Measurements from ENCODE around the gene KRT31. TPM values are rescaled to one million over a fixed set of nuclear protein-coding genes. Genes with fewer than 3 reads are reported as not detected.
A peak's percentile ranks its signal among the peaks of the same experiment; 100 is the strongest.

Gene KRT31
- total RNA-seq, 1 donor from 2014 or later, result not detected

DNA sequence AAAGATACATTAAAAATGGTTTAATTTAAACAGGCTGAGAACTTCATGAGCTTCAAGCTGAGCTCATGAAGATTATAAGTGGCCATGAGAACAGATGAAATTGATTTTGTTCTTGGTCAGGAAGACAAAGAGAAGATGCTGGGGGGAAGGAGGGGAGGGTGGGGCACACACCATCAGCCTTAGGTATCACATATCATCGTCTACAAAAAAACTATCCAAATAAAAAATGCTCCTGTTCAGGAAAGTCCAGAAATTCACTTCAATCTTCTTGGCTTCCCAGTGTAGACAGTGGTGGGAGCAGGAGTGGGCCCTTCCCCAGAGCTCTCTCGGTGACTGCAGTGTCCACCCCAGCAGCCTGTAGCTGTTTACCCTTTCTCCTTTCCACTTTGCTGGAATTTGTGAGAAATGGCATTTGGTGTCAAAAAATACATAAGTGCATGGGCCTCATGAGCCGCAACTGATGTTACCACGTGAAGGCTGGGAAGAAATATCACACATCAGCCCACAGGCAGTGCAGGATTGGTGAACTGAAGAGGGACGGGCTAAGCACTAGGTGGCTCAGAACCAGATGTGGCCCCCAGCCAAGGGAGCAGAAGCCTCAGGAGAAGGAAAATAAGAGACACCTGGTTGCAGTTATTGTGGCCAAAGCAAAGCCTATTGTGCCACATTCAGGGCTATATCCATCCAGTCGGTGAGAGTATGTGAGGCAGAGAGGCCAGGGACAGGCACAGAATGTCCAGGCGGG lies 20.9 kb upstream of the KRT31 start:
- no peak overlapping the region for H2AFZ ChIP-seq (replicated peaks)
- H3K79me2 ChIP-seq (ENCODE audit: low read depth), result no peaks in the 10 kb centered on the region
- no peak overlapping the region for H3K27ac Mint-ChIP-seq
- no peaks in the 10 kb centered on the region for H3K36me3 Mint-ChIP-seq
- H3K9ac ChIP-seq, result no peak overlapping the region
- H3K9me3 ChIP-seq (ENCODE audit: low read depth), result no peaks in the 10 kb centered on the region
- H3K27ac ChIP-seq, result no peak overlapping the region
- no peak overlapping the region for H3K4me2 ChIP-seq
- no peak for DNase-seq (ENCODE audit: low spot score)
- H3F3A ChIP-seq (ENCODE audit: low read depth), result no peaks in the 10 kb centered on the region
- H3K27me3 Mint-ChIP-seq (ENCODE audit: insufficient read depth, low read depth), result peaks cover 2% of the 10 kb centered on the region
- H3K9me3 Mint-ChIP-seq, result no peaks in the 10 kb centered on the region
- no peaks in the 10 kb centered on the region for H3K36me3 ChIP-seq
- no peak for TF ChIP-seq EZH2phosphoT487 (IDR thresholded peaks at IDR 0.05)
- no peak for TF ChIP-seq EZH2 (IDR thresholded peaks at IDR 0.05)
- TF ChIP-seq, protein P1, sequence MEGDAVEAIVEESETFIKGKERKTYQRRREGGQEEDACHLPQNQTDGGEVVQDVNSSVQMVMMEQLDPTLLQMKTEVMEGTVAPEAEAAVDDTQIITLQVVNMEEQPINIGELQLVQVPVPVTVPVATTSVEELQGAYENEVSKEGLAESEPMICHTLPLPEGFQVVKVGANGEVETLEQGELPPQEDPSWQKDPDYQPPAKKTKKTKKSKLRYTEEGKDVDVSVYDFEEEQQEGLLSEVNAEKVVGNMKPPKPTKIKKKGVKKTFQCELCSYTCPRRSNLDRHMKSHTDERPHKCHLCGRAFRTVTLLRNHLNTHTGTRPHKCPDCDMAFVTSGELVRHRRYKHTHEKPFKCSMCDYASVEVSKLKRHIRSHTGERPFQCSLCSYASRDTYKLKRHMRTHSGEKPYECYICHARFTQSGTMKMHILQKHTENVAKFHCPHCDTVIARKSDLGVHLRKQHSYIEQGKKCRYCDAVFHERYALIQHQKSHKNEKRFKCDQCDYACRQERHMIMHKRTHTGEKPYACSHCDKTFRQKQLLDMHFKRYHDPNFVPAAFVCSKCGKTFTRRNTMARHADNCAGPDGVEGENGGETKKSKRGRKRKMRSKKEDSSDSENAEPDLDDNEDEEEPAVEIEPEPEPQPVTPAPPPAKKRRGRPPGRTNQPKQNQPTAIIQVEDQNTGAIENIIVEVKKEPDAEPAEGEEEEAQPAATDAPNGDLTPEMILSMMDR (IDR thresholded peaks at IDR 0.05), result no peak
- no peak overlapping the region for H3K4me3 ChIP-seq
- H3K4me1 Mint-ChIP-seq, result no peaks in the 10 kb centered on the region
- H3K27me3 ChIP-seq, result no peaks in the 10 kb centered on the region
- H3K4me3 Mint-ChIP-seq, result no peak overlapping the region
- H4K20me1 ChIP-seq (ENCODE audit: low read depth), result no peaks in the 10 kb centered on the region
- H3K4me1 ChIP-seq, result no peaks in the 10 kb centered on the region

DNA sequence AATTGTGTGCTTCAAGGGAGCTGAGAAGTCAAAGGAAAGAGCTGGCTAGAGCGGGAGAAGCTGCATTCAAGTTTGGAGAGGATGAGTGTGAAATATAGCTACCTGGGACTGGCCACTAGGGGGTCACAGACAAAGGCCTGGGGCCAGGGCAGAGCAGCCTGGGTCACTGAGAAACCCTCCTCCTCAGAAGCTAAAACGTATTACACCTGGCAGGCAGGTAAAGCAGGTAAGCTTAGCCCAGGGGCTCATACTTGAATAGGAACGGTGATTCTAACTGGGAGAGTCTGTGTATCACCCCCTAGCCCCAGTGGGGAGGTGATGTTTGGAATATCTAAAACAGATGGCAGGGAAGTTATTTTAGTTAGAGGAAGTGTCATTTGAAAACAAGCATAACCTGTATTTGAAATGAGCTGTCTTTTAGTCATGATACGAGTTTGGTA lies 20.2 kb upstream of the KRT31 start:
- Histone ChIP-seq H3K4me1 (no peaks in the 10 kb centered on the region), H2AFZ (replicated peaks) (no peak overlapping the region), H3K9ac (no peak overlapping the region), H3K79me2 (ENCODE audit: low read depth) (no peaks in the 10 kb centered on the region), H3F3A (ENCODE audit: low read depth) (no peaks in the 10 kb centered on the region), H3K27me3 (no peaks in the 10 kb centered on the region), H3K9me3 (ENCODE audit: low read depth) (no peaks in the 10 kb centered on the region), H4K20me1 (ENCODE audit: low read depth) (no peaks in the 10 kb centered on the region), H3K36me3 (no peaks in the 10 kb centered on the region), H3K4me2 (no peak overlapping the region), H3K27ac (no peak overlapping the region), H3K4me3 (no peak overlapping the region)
- no peaks in the 10 kb centered on the region for H3K4me1 Mint-ChIP-seq
- peak; percentile 35 for DNase-seq (ENCODE audit: low spot score)
- no peak overlapping the region for H3K4me3 Mint-ChIP-seq
- no peaks in the 10 kb centered on the region for H3K36me3 Mint-ChIP-seq
- no peak overlapping the region for H3K27ac Mint-ChIP-seq
- H3K9me3 Mint-ChIP-seq, result no peaks in the 10 kb centered on the region
- no peaks in the 10 kb centered on the region for H3K27me3 Mint-ChIP-seq (ENCODE audit: insufficient read depth, low read depth)
- TF ChIP-seq EZH2 (IDR thresholded peaks at IDR 0.05) (no peak), EZH2phosphoT487 (IDR thresholded peaks at IDR 0.05) (no peak)
- TF ChIP-seq, protein P1 (IDR thresholded peaks at IDR 0.05), result peak; percentile 55

- Histone ChIP-seq H3K27ac (no peak overlapping the region), H3K27me3 (no peaks in the 10 kb centered on the region), H3K36me3 (no peaks in the 10 kb centered on the region), H3K4me1 (peaks cover 1% of the 10 kb centered on the region), H3K79me2 (ENCODE audit: low read depth) (no peaks in the 10 kb centered on the region), H3K4me2 (no peak overlapping the region), H3F3A (ENCODE audit: low read depth) (no peaks in the 10 kb centered on the region), H3K4me3 (no peak overlapping the region), H3K9me3 (ENCODE audit: low read depth) (no peaks in the 10 kb centered on the region), H3K9ac (no peak overlapping the region), H4K20me1 (ENCODE audit: low read depth) (no peaks in the 10 kb centered on the region), H2AFZ (replicated peaks) (no peak overlapping the region)
- DNase-seq (ENCODE audit: low spot score), result no peak
- no peaks in the 10 kb centered on the region for H3K9me3 Mint-ChIP-seq
- no peak overlapping the region for H3K4me3 Mint-ChIP-seq
- no peak overlapping the region for H3K27ac Mint-ChIP-seq
- no peaks in the 10 kb centered on the region for H3K36me3 Mint-ChIP-seq
- H3K27me3 Mint-ChIP-seq (ENCODE audit: insufficient read depth, low read depth), result no peaks in the 10 kb centered on the region
- TF ChIP-seq, protein P1 (IDR thresholded peaks at IDR 0.05), result no peak
- TF ChIP-seq EZH2 (IDR thresholded peaks at IDR 0.05) (no peak), EZH2phosphoT487 (IDR thresholded peaks at IDR 0.05) (no peak)
- no peaks in the 10 kb centered on the region for H3K4me1 Mint-ChIP-seq
Observed at GRCh38 chr17:41417127-41417526, 19.7 kb upstream of the KRT31 start.

Data from neural progenitor cell (in vitro differentiated cells).